Retinal pigment epithelial cell (primary cell): Measurements from ENCODE around the gene BRAP.

Experiments
- DNase-seq: peaks from one replicate; pipeline ENCODE4 v3.0.0-alpha.2; 2010; ENCODE audit warnings: low read depth
- H3K4me3 ChIP-seq: 2 replicates; pipeline ENCODE4 v1.5.1; 2011; ENCODE audit warnings: mild to moderate bottlenecking, low read length, control low read depth, moderate library complexity
- CTCF ChIP-seq: conservative IDR thresholded peaks from 2 replicates; pipeline ENCODE4 v1.5.1; 2011; ENCODE audit warnings: low read depth, low read length, control low read depth, inconsistent platforms

Gene BRAP

GRCh38 chr12:111715279-111715678, 29.5 kb upstream of the BRAP start:
- H3K4me3 ChIP-seq, result no peak overlapping the region
- no peak for DNase-seq
- no peak for TF ChIP-seq CTCF

- no peak for DNase-seq
- TF ChIP-seq CTCF, result no peak
- no peak overlapping the region for H3K4me3 ChIP-seq
Observed at GRCh38 chr12:111706145-111706544, 20.4 kb upstream of the BRAP start.

GRCh38 chr12:111705672-111706071, 19.9 kb upstream of the BRAP start:
- DNase-seq, result no peak
- no peak overlapping the region for H3K4me3 ChIP-seq
- TF ChIP-seq CTCF, result no peak

GRCh38 chr12:111699962-111700361, 14.2 kb upstream of the BRAP start:
- H3K4me3 ChIP-seq, result no peak overlapping the region
- no peak for DNase-seq
- no peak for TF ChIP-seq CTCF

- no peak overlapping the region for H3K4me3 ChIP-seq
- TF ChIP-seq CTCF, result no peak
- no peak for DNase-seq
Observed at GRCh38 chr12:111693818-111694217, 8.1 kb upstream of the BRAP start.

- DNase-seq, result no peak
- H3K4me3 ChIP-seq, result no peak overlapping the region
- TF ChIP-seq CTCF, result peak; percentile 23
Observed at GRCh38 chr12:111692575-111693210, 6.9 kb upstream of the BRAP start.

- no peak for TF ChIP-seq CTCF
- no peak for DNase-seq
- H3K4me3 ChIP-seq, result no peak overlapping the region
Observed at GRCh38 chr12:111691262-111691661, 5.5 kb upstream of the BRAP start.
